ENCODE data around the gene SLC9A3.
A peak's percentile ranks its signal among the peaks of the same experiment; 100 is the strongest.
"Not testable (repeated sequence)": the region's sequence is repeated elsewhere in the genome, so short reads cannot be mapped to it uniquely, and the experiment has no call there.

SLC9A3 gene

GRCh38 chr5:474840-475661 is 49.2 kb downstream of the SLC9A3 start:
- Histone ChIP-seq H3K27ac (ENCODE audit: low read length) (no peak overlapping the region), H3K4me1 (ENCODE audit: control insufficient read depth, insufficient read depth, low read length) (peaks cover 1% of the 10 kb centered on the region; the same call in 1 of the 2 replicates), H3K4me3 (ENCODE audit: low read length) (peak overlapping the region; percentile 31; the same call in 1 of the 2 replicates), H3K9me3 (ENCODE audit: control insufficient read depth, insufficient read depth, low read length) (no peaks in the 10 kb centered on the region), H3K27me3 (ENCODE audit: control insufficient read depth, insufficient read depth, low read length) (peaks cover 37% of the 10 kb centered on the region), H3K36me3 (ENCODE audit: control insufficient read depth, insufficient read depth, low read length) (no peaks in the 10 kb centered on the region)
- WGBS (ENCODE audit: insufficient coverage, insufficient read length) = no CpG with 5 or more reads among the region's 50 CpGs
- DNase-seq (ENCODE audit: low read depth, low spot score) = no peak

- not testable (repeated sequence) for H3K36me3 ChIP-seq (ENCODE audit: control insufficient read depth, insufficient read depth, low read length); DNase-seq (ENCODE audit: low read depth, low spot score); H3K27ac ChIP-seq (ENCODE audit: low read length); H3K4me1 ChIP-seq (ENCODE audit: control insufficient read depth, insufficient read depth, low read length); H3K9me3 ChIP-seq (ENCODE audit: control insufficient read depth, insufficient read depth, low read length)
- WGBS (ENCODE audit: insufficient coverage, insufficient read length) = no CpG with 5 or more reads among the region's 50 CpGs
- Histone ChIP-seq H3K27me3 (ENCODE audit: control insufficient read depth, insufficient read depth, low read length) (peaks cover 37% of the 10 kb centered on the region), H3K4me3 (ENCODE audit: low read length) (peak overlapping the region; percentile 31; the same call in 1 of the 2 replicates)
Measured at GRCh38 chr5:474232-474839, 49.9 kb downstream of the SLC9A3 start.

- H3K36me3 ChIP-seq (ENCODE audit: control insufficient read depth, insufficient read depth, low read length) = no peaks in the 10 kb centered on the region
- no peak for DNase-seq (ENCODE audit: low read depth, low spot score)
- peak overlapping the region; percentile 57 for H3K4me3 ChIP-seq (ENCODE audit: low read length)
- no CpG with 5 or more reads among the region's 44 CpGs for WGBS (ENCODE audit: insufficient coverage, insufficient read length)
- peaks cover 1% of the 10 kb centered on the region; the same call in 1 of the 2 replicates for H3K4me1 ChIP-seq (ENCODE audit: control insufficient read depth, insufficient read depth, low read length)
- H3K9me3 ChIP-seq (ENCODE audit: control insufficient read depth, insufficient read depth, low read length) = no peaks in the 10 kb centered on the region
- H3K27ac ChIP-seq (ENCODE audit: low read length) = no peak overlapping the region
- H3K27me3 ChIP-seq (ENCODE audit: control insufficient read depth, insufficient read depth, low read length) = peaks cover 37% of the 10 kb centered on the region
Measured at GRCh38 chr5:473551-474192, 50.6 kb downstream of the SLC9A3 start.

GRCh38 chr5:472656-473550 is 51.3 kb downstream of the SLC9A3 start:
- H3K4me1 ChIP-seq (ENCODE audit: control insufficient read depth, insufficient read depth, low read length) = peaks cover 1% of the 10 kb centered on the region; the same call in 1 of the 2 replicates
- peaks cover 37% of the 10 kb centered on the region for H3K27me3 ChIP-seq (ENCODE audit: control insufficient read depth, insufficient read depth, low read length)
- peak overlapping the region; percentile 57 for H3K4me3 ChIP-seq (ENCODE audit: low read length)
- no peak overlapping the region for H3K27ac ChIP-seq (ENCODE audit: low read length)
- no peaks in the 10 kb centered on the region for H3K9me3 ChIP-seq (ENCODE audit: control insufficient read depth, insufficient read depth, low read length)
- DNase-seq (ENCODE audit: low read depth, low spot score) = peak; percentile 39
- no peaks in the 10 kb centered on the region for H3K36me3 ChIP-seq (ENCODE audit: control insufficient read depth, insufficient read depth, low read length)
- no CpG with 5 or more reads among the region's 137 CpGs for WGBS (ENCODE audit: insufficient coverage, insufficient read length)

GRCh38 chr5:472076-472655 is 52.1 kb downstream of the SLC9A3 start:
- peaks cover 30% of the 10 kb centered on the region for H3K27me3 ChIP-seq (ENCODE audit: control insufficient read depth, insufficient read depth, low read length)
- no CpG with 5 or more reads among the region's 30 CpGs for WGBS (ENCODE audit: insufficient coverage, insufficient read length)
- peaks cover 1% of the 10 kb centered on the region; the same call in 1 of the 2 replicates for H3K4me1 ChIP-seq (ENCODE audit: control insufficient read depth, insufficient read depth, low read length)
- peak overlapping the region; percentile 44; the same call in 1 of the 2 replicates for H3K4me3 ChIP-seq (ENCODE audit: low read length)
- H3K9me3 ChIP-seq (ENCODE audit: control insufficient read depth, insufficient read depth, low read length) = no peaks in the 10 kb centered on the region
- no peak for DNase-seq (ENCODE audit: low read depth, low spot score)
- no peaks in the 10 kb centered on the region for H3K36me3 ChIP-seq (ENCODE audit: control insufficient read depth, insufficient read depth, low read length)
- no peak overlapping the region for H3K27ac ChIP-seq (ENCODE audit: low read length)

GRCh38 chr5:471750-472058 is 52.5 kb downstream of the SLC9A3 start:
- Histone ChIP-seq H3K27ac (ENCODE audit: low read length) (no peak overlapping the region), H3K9me3 (ENCODE audit: control insufficient read depth, insufficient read depth, low read length) (no peaks in the 10 kb centered on the region), H3K36me3 (ENCODE audit: control insufficient read depth, insufficient read depth, low read length) (peaks cover 1% of the 10 kb centered on the region; the same call in 1 of the 2 replicates), H3K27me3 (ENCODE audit: control insufficient read depth, insufficient read depth, low read length) (peaks cover 27% of the 10 kb centered on the region), H3K4me1 (ENCODE audit: control insufficient read depth, insufficient read depth, low read length) (peaks cover 1% of the 10 kb centered on the region; the same call in 1 of the 2 replicates), H3K4me3 (ENCODE audit: low read length) (no peak overlapping the region)
- WGBS (ENCODE audit: insufficient coverage, insufficient read length) = no CpG with 5 or more reads among the region's 6 CpGs
- no peak for DNase-seq (ENCODE audit: low read depth, low spot score)

GRCh38 chr5:470961-471749 is 53.1 kb downstream of the SLC9A3 start:
- DNase-seq (ENCODE audit: low read depth, low spot score) = no peak
- Histone ChIP-seq H3K9me3 (ENCODE audit: control insufficient read depth, insufficient read depth, low read length) (no peaks in the 10 kb centered on the region), H3K4me1 (ENCODE audit: control insufficient read depth, insufficient read depth, low read length) (peaks cover 1% of the 10 kb centered on the region; the same call in 1 of the 2 replicates), H3K27ac (ENCODE audit: low read length) (no peak overlapping the region), H3K27me3 (ENCODE audit: control insufficient read depth, insufficient read depth, low read length) (peaks cover 22% of the 10 kb centered on the region), H3K4me3 (ENCODE audit: low read length) (no peak overlapping the region), H3K36me3 (ENCODE audit: control insufficient read depth, insufficient read depth, low read length) (peaks cover 5% of the 10 kb centered on the region; the same call in 1 of the 2 replicates)
- no CpG with 5 or more reads among the region's 31 CpGs for WGBS (ENCODE audit: insufficient coverage, insufficient read length)

GRCh38 chr5:469752-470483 is 54.3 kb downstream of the SLC9A3 start:
- Histone ChIP-seq H3K27me3 (ENCODE audit: control insufficient read depth, insufficient read depth, low read length) (peaks cover 10% of the 10 kb centered on the region), H3K4me3 (ENCODE audit: low read length) (no peak overlapping the region), H3K36me3 (ENCODE audit: control insufficient read depth, insufficient read depth, low read length) (peaks cover 5% of the 10 kb centered on the region; the same call in 1 of the 2 replicates), H3K27ac (ENCODE audit: low read length) (no peak overlapping the region), H3K4me1 (ENCODE audit: control insufficient read depth, insufficient read depth, low read length) (peaks cover under 1% of the 10 kb centered on the region; the same call in 1 of the 2 replicates), H3K9me3 (ENCODE audit: control insufficient read depth, insufficient read depth, low read length) (no peaks in the 10 kb centered on the region)
- WGBS (ENCODE audit: insufficient coverage, insufficient read length) = no CpG with 5 or more reads among the region's 19 CpGs
- DNase-seq (ENCODE audit: low read depth, low spot score) = no peak

- H3K9me3 ChIP-seq (ENCODE audit: control insufficient read depth, insufficient read depth, low read length) = no peaks in the 10 kb centered on the region
Measured at GRCh38 chr5:468401-468800, 55.8 kb downstream of the SLC9A3 start.

More at GRCh38 chr5:468401-468800, 55.8 kb downstream of the SLC9A3 start:
- Histone ChIP-seq H3K4me1 (ENCODE audit: control insufficient read depth, insufficient read depth, low read length) (no peaks in the 10 kb centered on the region), H3K27ac (ENCODE audit: low read length) (no peak overlapping the region), H3K27me3 (ENCODE audit: control insufficient read depth, insufficient read depth, low read length) (peaks cover under 1% of the 10 kb centered on the region; the same call in 1 of the 2 replicates), H3K4me3 (ENCODE audit: low read length) (no peak overlapping the region), H3K36me3 (ENCODE audit: control insufficient read depth, insufficient read depth, low read length) (peaks cover 8% of the 10 kb centered on the region; the same call in 1 of the 2 replicates)
- DNase-seq (ENCODE audit: low read depth, low spot score) = no peak
- WGBS (ENCODE audit: insufficient coverage, insufficient read length) = no CpG with 5 or more reads among the region's 6 CpGs
